ENCODE measurements around the gene KLF13. TPM values are rescaled to one million over a fixed set of nuclear protein-coding genes. Genes with fewer than 3 reads are reported as not detected.

Gene KLF13
- total RNA-seq, 1 experiment from 2014 or later = 78.6 TPM

- no TSS peak for BruUV-seq (replicated peaks)
- H3K27ac ChIP-seq (ENCODE audit: low read length) = no peak overlapping the region
- H3K4me3 ChIP-seq (ENCODE audit: low read depth in 2 of 2, low read length in 2 of 2) = no peak overlapping the region
- no peak for TF ChIP-seq CTCF (IDR thresholded peaks at IDR 0.05)
- no peak for TF ChIP-seq REST (IDR thresholded peaks at IDR 0.05; ENCODE audit: insufficient read depth in 1 of 2, low read depth in 2 of 2, low read length in 1 of 2)
- TF ChIP-seq POLR2AphosphoS5 (IDR thresholded peaks at IDR 0.05; ENCODE audit: low read depth, low read length) = no peak
- TF ChIP-seq TCF7L2 (IDR thresholded peaks at IDR 0.05; ENCODE audit: low read depth, low read length) = no peak
- no peak for TF ChIP-seq SIN3A (IDR thresholded peaks at IDR 0.05; ENCODE audit: borderline replicate concordance, insufficient read depth, low read depth, low read length)
- DNase-seq (ENCODE audit: low read depth, low spot score) (no peak), ATAC-seq (no peak)
- ChIA-PET CTCF (interaction anchor here (0.5 kb wide), 1 partner anchor 98 kb away, joined by 3 read pairs; no protein-coding TSS in a partner anchor), POLR2A (interaction anchor here (0.6 kb wide), 1 partner anchor 18 kb away, joined by 3 read pairs; the partner anchor contains the start of gene KLF13)
- H3K4me1 ChIP-seq (ENCODE audit: control insufficient read depth, insufficient read depth, low read length) = peaks cover 5% of the 10 kb centered on the region; the same call in 1 of the 2 replicates
- H3K27me3 ChIP-seq (ENCODE audit: control insufficient read depth, insufficient read depth, low read length) = no peaks in the 10 kb centered on the region
- no peaks in the 10 kb centered on the region for H3K36me3 ChIP-seq (ENCODE audit: control insufficient read depth, insufficient read depth, low read length)
- H3K9me3 ChIP-seq (ENCODE audit: control insufficient read depth, insufficient read depth, low read depth, low read length) = no peaks in the 10 kb centered on the region
- in situ Hi-C loops (cut with HindIII; ENCODE audit: low pct_unique_long_range_greater_than_20kb, low sequenced_read_pairs) = no loop called here
- intact Hi-C loops (cut with micrococcal nuclease; ENCODE audit: unreplicated experiment) = no loop called here
Measured at GRCh38 chr15:31308185-31308639, 18.4 kb upstream of the KLF13 start.

GRCh38 chr15:31309893-31310606 lies 16.6 kb upstream of the KLF13 start:
- no peaks in the 10 kb centered on the region for H3K36me3 ChIP-seq (ENCODE audit: control insufficient read depth, insufficient read depth, low read length)
- no peaks in the 10 kb centered on the region for H3K27me3 ChIP-seq (ENCODE audit: control insufficient read depth, insufficient read depth, low read length)
- no peak overlapping the region for H3K27ac ChIP-seq (ENCODE audit: low read length)
- peaks cover 5% of the 10 kb centered on the region; the same call in 1 of the 2 replicates for H3K4me1 ChIP-seq (ENCODE audit: control insufficient read depth, insufficient read depth, low read length)
- H3K4me3 ChIP-seq (ENCODE audit: low read depth in 2 of 2, low read length in 2 of 2) = no peak overlapping the region
- CTCF ChIA-PET = no interaction called here
- DNase-seq (ENCODE audit: low read depth, low spot score) (no peak), ATAC-seq (no peak)
- TF ChIP-seq REST (IDR thresholded peaks at IDR 0.05; ENCODE audit: insufficient read depth in 1 of 2, low read depth in 2 of 2, low read length in 1 of 2) = no peak
- no peak for TF ChIP-seq POLR2AphosphoS5 (IDR thresholded peaks at IDR 0.05; ENCODE audit: low read depth, low read length)
- TF ChIP-seq SIN3A (IDR thresholded peaks at IDR 0.05; ENCODE audit: borderline replicate concordance, insufficient read depth, low read depth, low read length) = no peak
- TF ChIP-seq CTCF (IDR thresholded peaks at IDR 0.05) = no peak
- no peak for TF ChIP-seq TCF7L2 (IDR thresholded peaks at IDR 0.05; ENCODE audit: low read depth, low read length)
- in situ Hi-C loops (cut with HindIII; ENCODE audit: low pct_unique_long_range_greater_than_20kb, low sequenced_read_pairs) (no loop called here), intact Hi-C loops (cut with micrococcal nuclease; ENCODE audit: unreplicated experiment) (no loop called here)
- no peaks in the 10 kb centered on the region for H3K9me3 ChIP-seq (ENCODE audit: control insufficient read depth, insufficient read depth, low read depth, low read length)
- POLR2A ChIA-PET = no interaction called here
- no TSS peak for BruUV-seq (replicated peaks)
